GM19455 (cell line): Measurements from ENCODE around the gene SERPINA4.

Experiments used
- ATAC-seq: cut with Tn5 transposase; IDR thresholded peaks from one replicate; pipeline ENCODE4 v1.9.1; 2021; ENCODE audit not compliant: unreplicated experiment

SERPINA4 gene

GRCh38 chr14:94560751-94561655 lies at the start of gene SERPINA4:
SERPINA4 (plus strand) TSS chr14:94561442; CDS start chr14:94563483, 2,041 bp downstream.
- ATAC-seq = no peak

DNA sequence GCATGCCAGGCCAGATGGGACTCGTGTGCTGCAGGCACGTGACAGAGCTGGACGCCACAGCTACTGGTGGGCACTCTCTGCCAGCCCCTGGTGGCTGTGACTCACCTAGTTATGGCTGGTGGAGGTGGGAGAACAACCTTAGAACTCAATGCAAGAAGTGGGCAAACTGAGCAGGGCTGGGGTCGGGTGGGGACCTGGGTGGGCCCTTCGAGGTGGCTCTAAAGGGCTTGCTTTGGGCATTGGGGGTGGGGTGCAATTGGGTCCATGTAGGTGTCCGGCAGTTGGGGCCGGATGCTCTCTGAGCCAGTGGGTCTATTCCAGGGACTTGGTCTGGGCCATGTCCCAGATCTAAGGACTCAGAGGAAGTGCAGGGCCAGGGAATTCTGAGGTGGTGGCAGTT lies 46.9 kb upstream of the SERPINA4 start:
- ATAC-seq = no peak

GRCh38 chr14:94515426-94515825 lies 45.8 kb upstream of the SERPINA4 start:
- no peak for ATAC-seq

- ATAC-seq = no peak
Observed at GRCh38 chr14:94515856-94516255, 45.4 kb upstream of the SERPINA4 start.

DNA sequence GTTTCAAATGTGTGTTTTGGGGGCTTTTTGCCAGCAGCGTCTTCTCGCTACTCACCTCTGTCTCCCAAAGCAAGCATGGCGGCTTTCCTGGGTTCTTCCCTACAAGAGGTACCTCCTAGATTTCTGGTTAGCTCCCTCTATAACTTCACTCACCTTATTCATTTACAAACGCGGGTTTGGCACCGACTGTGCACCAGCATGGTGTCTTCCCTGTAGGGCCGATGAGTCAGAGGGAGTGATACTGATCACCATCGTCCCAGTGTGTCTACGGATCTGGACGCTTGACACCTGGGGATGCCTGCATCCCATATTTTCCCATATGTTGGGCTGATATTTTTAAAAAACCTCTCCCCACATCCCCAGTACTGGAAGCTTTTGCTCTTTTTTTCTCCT lies 44.0 kb upstream of the SERPINA4 start:
- ATAC-seq = no peak

GRCh38 chr14:94517641-94518257 lies 43.5 kb upstream of the SERPINA4 start:
- no peak for ATAC-seq

GRCh38 chr14:94521375-94522114 lies 39.7 kb upstream of the SERPINA4 start:
- no peak for ATAC-seq

- no peak for ATAC-seq
Observed at GRCh38 chr14:94522115-94522724, 39.0 kb upstream of the SERPINA4 start.

DNA sequence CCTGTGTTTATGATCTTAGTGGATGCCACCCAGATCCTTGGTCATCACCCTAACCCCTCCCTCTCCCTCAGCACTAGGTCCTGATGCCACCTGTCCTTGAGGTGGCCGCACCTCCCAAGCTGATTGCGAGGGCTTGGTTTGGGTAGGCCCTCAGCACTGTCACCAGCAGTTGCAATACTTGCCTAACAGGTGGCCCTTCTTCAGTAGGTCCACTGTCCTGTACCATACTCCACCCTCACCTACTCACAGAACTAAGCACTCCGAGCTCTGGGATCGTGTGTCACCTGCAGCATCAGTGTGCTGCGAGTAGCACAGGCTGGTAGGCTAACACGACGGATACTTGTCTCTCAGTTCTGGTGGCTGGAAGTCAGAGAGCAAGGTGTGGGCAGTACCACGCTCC lies 38.0 kb upstream of the SERPINA4 start:
- ATAC-seq = no peak

DNA sequence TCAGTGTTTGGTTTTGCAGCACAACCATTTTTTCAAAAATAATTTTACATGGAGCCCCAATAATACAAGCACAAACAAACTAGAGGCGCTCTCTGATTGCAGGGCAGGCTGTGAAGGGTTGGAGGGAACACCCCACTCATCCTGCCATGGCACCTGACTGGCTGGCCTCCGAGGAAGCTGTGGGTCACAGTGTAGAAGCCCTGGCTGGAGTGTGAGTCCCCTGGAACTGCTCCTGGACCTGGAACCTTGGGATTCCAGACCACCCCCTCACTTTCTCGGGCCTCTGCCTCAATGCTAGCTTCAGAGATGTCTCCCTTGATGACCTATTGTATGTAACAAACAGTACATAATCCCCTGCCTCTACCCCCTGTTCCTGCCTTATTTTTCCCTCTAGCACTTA lies 37.1 kb upstream of the SERPINA4 start:
- ATAC-seq = no peak

DNA sequence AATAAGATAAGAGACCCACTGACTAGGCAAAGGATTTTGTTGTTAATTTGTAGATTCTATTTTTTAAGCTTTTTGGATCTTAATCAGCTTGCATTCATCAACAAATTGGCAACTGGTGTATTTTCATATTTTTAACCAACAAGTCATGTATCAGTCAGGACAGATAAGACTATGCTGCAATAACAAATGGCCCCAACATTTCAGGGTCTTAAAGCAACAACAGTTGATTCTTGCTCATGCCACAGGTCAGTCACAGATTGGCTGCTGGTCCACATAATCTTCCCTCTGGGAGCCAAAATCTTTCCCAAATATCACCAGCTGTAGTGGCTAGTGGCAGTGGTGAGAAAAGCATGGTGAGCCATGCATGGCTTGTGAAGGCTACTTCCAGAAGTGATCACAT lies 30.1 kb upstream of the SERPINA4 start:
- no peak for ATAC-seq

DNA sequence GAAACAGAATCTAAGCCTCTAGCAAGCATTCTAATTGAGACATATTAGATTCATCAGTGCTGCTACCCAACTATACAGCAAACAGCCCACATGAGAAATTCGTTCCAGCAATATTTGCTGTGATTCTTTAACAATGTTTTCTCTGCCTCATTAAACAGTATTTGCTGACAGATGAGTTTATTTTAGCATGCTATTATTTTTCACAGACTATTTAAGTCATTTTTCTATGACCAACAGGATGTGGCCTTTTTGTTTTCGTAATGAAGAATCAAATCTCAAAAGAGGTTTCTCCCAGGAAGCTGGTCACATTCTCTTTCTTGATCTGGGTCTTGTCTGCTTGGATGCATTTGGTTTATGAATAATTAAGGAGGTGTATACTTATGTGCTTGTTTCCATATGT lies 28.8 kb upstream of the SERPINA4 start:
- no peak for ATAC-seq

GRCh38 chr14:94535506-94535905 lies 25.7 kb upstream of the SERPINA4 start:
- no peak for ATAC-seq

- ATAC-seq = no peak
Observed at GRCh38 chr14:94536836-94537235, 24.4 kb upstream of the SERPINA4 start.

DNA sequence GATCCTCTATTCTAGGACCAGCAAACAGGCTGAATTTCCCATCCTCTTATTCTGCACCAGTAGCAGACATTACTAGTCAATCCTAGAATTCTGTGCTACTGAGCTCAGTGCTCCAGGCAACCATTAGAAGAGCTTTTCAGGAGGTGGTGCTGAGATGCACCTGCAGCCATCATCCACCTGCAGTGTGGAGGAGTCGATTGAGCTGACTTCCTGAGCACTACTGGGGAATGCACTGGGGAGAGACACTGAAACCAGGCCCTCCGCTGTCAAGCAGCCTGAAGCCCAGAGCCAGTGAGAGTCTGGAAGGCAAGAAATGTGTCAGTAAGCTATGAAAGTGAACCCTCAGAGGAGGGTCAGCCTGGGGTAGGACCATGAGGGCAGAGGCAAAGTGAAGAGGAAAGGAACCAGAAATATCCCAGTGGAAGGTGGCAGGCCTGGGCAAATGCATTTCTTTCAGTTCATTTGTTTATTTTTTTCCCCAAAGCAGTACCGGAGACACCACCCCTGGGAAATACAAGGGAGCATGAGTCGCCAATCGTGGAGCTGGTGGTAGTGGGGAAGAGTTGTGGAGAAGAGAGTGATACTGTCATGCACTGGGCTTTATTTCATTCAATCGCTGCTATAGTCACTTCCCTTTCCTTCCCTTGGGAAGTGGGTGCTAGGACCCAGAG lies 23.0 kb upstream of the SERPINA4 start:
- no peak for ATAC-seq

DNA sequence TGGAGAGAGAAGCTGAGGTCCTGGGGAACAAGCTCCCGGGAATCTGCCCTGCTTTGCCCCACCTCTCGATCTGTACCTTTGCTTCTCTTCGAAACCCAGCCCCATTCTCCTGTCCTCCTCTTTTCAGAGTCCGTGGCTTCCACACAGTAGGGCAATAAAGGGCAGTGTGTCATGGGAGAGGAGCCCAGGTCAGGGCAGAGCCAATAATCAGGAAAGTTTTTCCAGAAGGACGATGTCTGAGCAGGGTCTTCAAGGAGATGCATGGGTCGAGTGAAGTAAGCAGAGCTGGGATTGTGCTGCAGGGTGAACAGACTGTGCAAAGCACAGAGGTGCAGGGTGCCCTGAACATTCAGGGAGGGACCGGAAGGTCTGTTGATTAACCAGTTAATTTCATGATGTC lies 22.1 kb upstream of the SERPINA4 start:
- no peak for ATAC-seq

- no peak for ATAC-seq
Observed at GRCh38 chr14:94540031-94540794, 21.0 kb upstream of the SERPINA4 start.

DNA sequence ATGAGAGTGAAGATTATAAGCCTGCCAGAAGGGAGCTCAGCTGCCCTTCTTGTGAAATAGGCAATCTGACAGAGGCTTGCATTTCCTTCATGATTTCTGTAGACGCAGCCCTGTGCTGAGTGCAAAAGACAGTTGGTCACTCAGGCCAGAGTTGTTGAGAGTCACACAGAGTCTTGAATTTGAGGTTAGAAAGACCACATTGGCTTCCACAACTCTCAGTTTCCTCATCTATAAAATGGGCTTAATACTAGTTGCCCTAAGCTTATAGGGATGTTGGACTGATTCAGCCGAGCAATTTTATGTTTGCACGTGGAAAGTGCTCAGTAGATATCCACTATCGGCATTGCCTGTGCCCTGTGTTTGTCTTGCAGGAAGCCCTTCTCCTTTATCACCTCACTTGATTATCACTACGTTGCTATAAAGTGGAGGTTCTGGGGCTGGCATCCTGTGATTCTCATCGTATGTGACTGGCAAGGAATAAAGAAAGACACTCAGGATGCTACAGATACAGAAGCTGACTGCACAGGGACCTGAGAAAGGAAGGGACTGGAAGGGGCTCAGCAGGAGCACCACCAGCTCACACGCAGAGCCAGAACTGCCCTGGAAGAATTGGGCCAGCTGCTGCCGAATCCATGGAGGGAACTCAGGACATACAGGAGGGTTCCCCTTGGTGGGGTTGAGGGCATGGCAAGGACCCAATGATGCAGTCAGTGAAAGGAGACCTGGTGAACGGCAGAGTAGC lies 19.8 kb upstream of the SERPINA4 start:
- ATAC-seq = no peak

GRCh38 chr14:94542111-94542810 lies 19.0 kb upstream of the SERPINA4 start:
- ATAC-seq = no peak
